ENCODE measurements around the gene ANXA11. TPM values are rescaled to one million over a fixed set of nuclear protein-coding genes. Genes with fewer than 3 reads are reported as not detected.
A peak's percentile ranks its signal among the peaks of the same experiment; 100 is the strongest.

The ANXA11 gene
- total RNA-seq, 2 experiments from 2014 or later, result 153 to 159 TPM

DNA sequence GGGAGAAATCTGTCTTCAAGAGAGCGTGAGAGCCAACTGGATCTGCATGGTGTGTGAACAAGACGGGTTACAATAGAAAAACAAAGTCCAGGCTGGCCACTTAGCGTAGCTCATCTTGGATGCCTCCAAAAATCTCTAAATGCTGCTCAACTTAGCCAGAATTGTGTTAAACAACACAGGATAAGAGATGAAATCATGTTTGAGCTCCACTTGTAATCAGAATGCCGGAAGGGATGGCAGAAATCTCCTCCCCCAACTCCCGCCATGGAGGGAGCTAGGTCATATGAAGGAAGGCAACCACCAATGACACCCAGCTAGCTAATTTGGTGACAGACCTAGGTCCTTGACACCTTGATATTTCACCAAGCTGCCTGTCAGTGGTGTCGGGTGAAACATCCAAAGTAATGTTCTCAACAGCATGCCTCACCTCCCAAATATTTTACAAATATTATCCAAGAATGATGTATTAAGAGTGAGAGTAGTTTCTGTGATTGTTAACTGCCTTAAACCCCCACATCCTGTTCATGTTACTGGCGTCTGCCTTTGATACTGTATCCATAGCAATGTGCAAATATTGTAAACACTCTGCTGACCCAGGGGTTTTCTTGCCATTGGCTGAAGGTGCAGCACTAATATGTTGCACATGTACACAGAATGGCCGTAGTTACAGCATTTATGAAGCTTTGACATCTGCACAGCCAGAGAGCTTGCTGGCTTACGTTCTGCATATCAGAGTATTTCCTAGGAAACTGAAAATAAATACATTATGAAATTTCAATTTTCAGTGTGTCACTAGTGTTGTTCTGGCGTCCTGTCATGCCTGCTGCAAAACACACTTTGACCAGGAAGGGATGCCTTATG, 101.0 kb downstream of the ANXA11 start:
- H3K27ac ChIP-seq (ENCODE audit: low read depth in 1 of 2, low read length in 2 of 2), result no peak overlapping the region
- peaks cover 12% of the 10 kb centered on the region for H3K4me1 ChIP-seq (ENCODE audit: insufficient read depth, low read length)
- DNase-seq, result peak in 5 of 14 experiments; percentile 2 to 67 (median 49)
- Mint-ChIP-seq H3K9me3 (peaks cover 7% of the 10 kb centered on the region), H3K27me3 (no peaks in the 10 kb centered on the region), H3K4me1 (ENCODE audit: low read depth) (peaks cover 18% of the 10 kb centered on the region), H3K4me3 (no peak overlapping the region), H3K36me3 (ENCODE audit: low read depth) (no peaks in the 10 kb centered on the region), H3K27ac (peak overlapping the region; percentile 68)
- intact Hi-C loops (cut with DNase I, micrococcal nuclease), result no loop called here
- H3K27me3 ChIP-seq (ENCODE audit: control insufficient read depth in 1 of 2, insufficient read depth in 2 of 2, low read length in 2 of 2), result no peaks in the 10 kb centered on the region
- ChIA-PET CTCF (interaction anchor here (1.4 kb wide), 1 partner anchor 39 kb away, joined by 3 read pairs; no protein-coding TSS in a partner anchor), POLR2A (no interaction called here)
- TF ChIP-seq, protein P1, sequence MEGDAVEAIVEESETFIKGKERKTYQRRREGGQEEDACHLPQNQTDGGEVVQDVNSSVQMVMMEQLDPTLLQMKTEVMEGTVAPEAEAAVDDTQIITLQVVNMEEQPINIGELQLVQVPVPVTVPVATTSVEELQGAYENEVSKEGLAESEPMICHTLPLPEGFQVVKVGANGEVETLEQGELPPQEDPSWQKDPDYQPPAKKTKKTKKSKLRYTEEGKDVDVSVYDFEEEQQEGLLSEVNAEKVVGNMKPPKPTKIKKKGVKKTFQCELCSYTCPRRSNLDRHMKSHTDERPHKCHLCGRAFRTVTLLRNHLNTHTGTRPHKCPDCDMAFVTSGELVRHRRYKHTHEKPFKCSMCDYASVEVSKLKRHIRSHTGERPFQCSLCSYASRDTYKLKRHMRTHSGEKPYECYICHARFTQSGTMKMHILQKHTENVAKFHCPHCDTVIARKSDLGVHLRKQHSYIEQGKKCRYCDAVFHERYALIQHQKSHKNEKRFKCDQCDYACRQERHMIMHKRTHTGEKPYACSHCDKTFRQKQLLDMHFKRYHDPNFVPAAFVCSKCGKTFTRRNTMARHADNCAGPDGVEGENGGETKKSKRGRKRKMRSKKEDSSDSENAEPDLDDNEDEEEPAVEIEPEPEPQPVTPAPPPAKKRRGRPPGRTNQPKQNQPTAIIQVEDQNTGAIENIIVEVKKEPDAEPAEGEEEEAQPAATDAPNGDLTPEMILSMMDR (IDR thresholded peaks at IDR 0.05), result no peak
- ATAC-seq (ENCODE audit: poor library complexity), result peak; percentile 85
- H3K4me3 ChIP-seq (ENCODE audit: low read length), result no peak overlapping the region
- H3K9me3 ChIP-seq (ENCODE audit: control insufficient read depth in 1 of 2, insufficient read depth in 1 of 2, low read length in 2 of 2), result peaks cover 11 to 12% of the 10 kb centered on the region in 2 experiments
- no peaks in the 10 kb centered on the region for H3K36me3 ChIP-seq (ENCODE audit: insufficient read depth, low read length)

Other genes with a start within 250 kb of the ANXA11 start
- 1 to 10 TPM; 4.0 to 5.6 TPM for gene TMEM254, start 126.9 kb downstream of the ANXA11 start, total RNA-seq
- gene PLAC9, start 72.8 kb downstream of the ANXA11 start, total RNA-seq, result not detected
- not detected for gene MAT1A, start 84.1 kb upstream of the ANXA11 start, total RNA-seq
- gene DYDC1, start 151.2 kb upstream of the ANXA11 start, total RNA-seq, result not detected
- gene DYDC2, start 151.2 kb upstream of the ANXA11 start, total RNA-seq, result not detected
- gene PRXL2A, start 203.0 kb upstream of the ANXA11 start, total RNA-seq, result 1 to 10 TPM; 3.9 to 4.6 TPM
- 100 to 1,000 TPM; 167 to 168 TPM for gene TSPAN14, start 248.8 kb upstream of the ANXA11 start, total RNA-seq

Data from CD4-positive, alpha-beta T cell (primary cell).